OCI-LY1 (cell line): Measurements from ENCODE around the gene L3MBTL4.

Source experiments
- H2AFZ ChIP-seq: fragments of 200-600 bp; sonication (generic), shearing (Covaris generic); 2 replicates; pipeline ENCODE4 v1.6.0; 2014; ENCODE audit warnings: antibody characterized with exemption, mild to moderate bottlenecking, low read length
- H3F3A ChIP-seq: fragments of 200-600 bp; sonication (generic), shearing (Covaris generic); 2 replicates; pipeline ENCODE4 v1.6.0; 2014; ENCODE audit warnings: mild to moderate bottlenecking, antibody characterized with exemption, low read length, moderate library complexity; ENCODE audit not compliant: insufficient read depth
- H3K27ac ChIP-seq: fragments of 200-600 bp; sonication (generic); 2 replicates; pipeline ENCODE4 v1.5.1; 2014; ENCODE audit warnings: low read length, mixed run types, mild to moderate bottlenecking, low read depth; ENCODE audit not compliant: poor library complexity, severe bottlenecking
- H3K27me3 ChIP-seq: fragments of 200-600 bp; sonication (generic); 2 replicates; pipeline ENCODE4 v1.6.0; 2014; ENCODE audit warnings: antibody characterized with exemption, mild to moderate bottlenecking, low read length, moderate library complexity; ENCODE audit not compliant: insufficient read depth
- H3K36me3 ChIP-seq: fragments of 200-600 bp; sonication (generic); 2 replicates; pipeline ENCODE4 v1.6.1; 2014; ENCODE audit warnings: mild to moderate bottlenecking, antibody characterized with exemption, low read length, moderate library complexity, mixed read lengths; ENCODE audit not compliant: insufficient read depth
- H3K4me1 ChIP-seq: fragments of 200-600 bp; sonication (generic); 2 replicates; pipeline ENCODE4 v1.5.1; 2014; ENCODE audit warnings: mild to moderate bottlenecking, low read length, moderate library complexity; ENCODE audit not compliant: insufficient read depth, severe bottlenecking
- H3K4me2 ChIP-seq: fragments of 200-600 bp; sonication (generic), shearing (Covaris generic); 2 replicates; pipeline ENCODE4 v1.6.1; 2014; ENCODE audit warnings: low read length
- H3K4me3 ChIP-seq: fragments of 200-600 bp; sonication (generic); 2 replicates; pipeline ENCODE4 v1.5.1; 2014; ENCODE audit warnings: low read length, low read depth, mild to moderate bottlenecking, mixed read lengths; ENCODE audit not compliant: poor library complexity, severe bottlenecking
- H3K79me2 ChIP-seq: fragments of 200-600 bp; shearing (Covaris generic); 2 replicates; pipeline ENCODE4 v1.6.1; 2016; ENCODE audit warnings: mixed run types, low read length, mixed read lengths; ENCODE audit not compliant: insufficient read depth
- H3K9ac ChIP-seq: fragments of 200-600 bp; sonication (generic), shearing (Covaris generic); 2 replicates; pipeline ENCODE4 v1.6.1; 2014; ENCODE audit warnings: mild to moderate bottlenecking, low read length, mixed read lengths
- H3K9me2 ChIP-seq: fragments of 200-600 bp; sonication (generic), shearing (Covaris generic); 2 replicates; pipeline ENCODE4 v1.6.1; 2014; ENCODE audit warnings: low read depth, mild to moderate bottlenecking, low read length, mixed read lengths
- H3K9me3 ChIP-seq: fragments of 200-600 bp; shearing (Covaris generic); 2 replicates; pipeline ENCODE4 v1.6.1; 2014; ENCODE audit warnings: low read length, mixed read lengths
- H4K20me1 ChIP-seq: fragments of 200-600 bp; sonication (generic), shearing (Covaris generic); 2 replicates; pipeline ENCODE4 v1.6.0; 2016; ENCODE audit warnings: mild to moderate bottlenecking, low read length; ENCODE audit not compliant: insufficient read depth
- CTCF ChIP-seq: fragments of 200-600 bp; sonication (generic), shearing (Covaris generic); IDR thresholded peaks from 2 replicates; pipeline ENCODE4 v1.5.1; 2017; ENCODE audit warnings: mild to moderate bottlenecking, antibody characterized with exemption, low read length, moderate library complexity, mixed read lengths
- EZH2 ChIP-seq: fragments of 200-600 bp; sonication (generic), shearing (Covaris generic); IDR thresholded peaks from 2 replicates; pipeline ENCODE4 v1.8.0; 2017; ENCODE audit warnings: borderline replicate concordance, mixed run types, mild to moderate bottlenecking, antibody characterized with exemption, low read length, moderate library complexity, mixed read lengths

L3MBTL4 gene

GRCh38 chr18:6323319-6323889 is 91.3 kb downstream of the L3MBTL4 start:
- H3K36me3 ChIP-seq: no peaks in the 10 kb centered on the region
- no peak overlapping the region for H2AFZ ChIP-seq
- peaks cover 6% of the 10 kb centered on the region for H3K4me1 ChIP-seq
- H3K27me3 ChIP-seq: no peaks in the 10 kb centered on the region; the same call in 1 of the 2 replicates
- TF ChIP-seq EZH2: no peak
- no peaks in the 10 kb centered on the region for H4K20me1 ChIP-seq
- no peak overlapping the region for H3K9ac ChIP-seq
- H3K4me2 ChIP-seq: no peak overlapping the region
- no peak overlapping the region for H3K27ac ChIP-seq
- H3K9me3 ChIP-seq: no peaks in the 10 kb centered on the region
- H3K9me2 ChIP-seq: no peaks in the 10 kb centered on the region
- no peaks in the 10 kb centered on the region for H3F3A ChIP-seq
- H3K4me3 ChIP-seq: no peak overlapping the region
- no peaks in the 10 kb centered on the region for H3K79me2 ChIP-seq

GRCh38 chr18:6315517-6316331 is 99.0 kb downstream of the L3MBTL4 start:
- no peaks in the 10 kb centered on the region for H3K27me3 ChIP-seq
- H3K79me2 ChIP-seq: no peaks in the 10 kb centered on the region
- H3F3A ChIP-seq: no peaks in the 10 kb centered on the region
- H4K20me1 ChIP-seq: no peaks in the 10 kb centered on the region
- no peak for TF ChIP-seq CTCF
- TF ChIP-seq EZH2: no peak
- H3K4me3 ChIP-seq: no peak overlapping the region
- no peak overlapping the region for H2AFZ ChIP-seq
- no peak overlapping the region for H3K27ac ChIP-seq
- H3K9ac ChIP-seq: no peak overlapping the region
- H3K9me2 ChIP-seq: no peaks in the 10 kb centered on the region
- H3K4me1 ChIP-seq: no peaks in the 10 kb centered on the region
- H3K4me2 ChIP-seq: no peak overlapping the region
- H3K36me3 ChIP-seq: no peaks in the 10 kb centered on the region
- no peaks in the 10 kb centered on the region for H3K9me3 ChIP-seq

GRCh38 chr18:6313415-6313814 is 101.3 kb downstream of the L3MBTL4 start:
- H3F3A ChIP-seq: no peaks in the 10 kb centered on the region
- no peaks in the 10 kb centered on the region for H3K79me2 ChIP-seq
- H3K9me2 ChIP-seq: no peaks in the 10 kb centered on the region
- H3K27me3 ChIP-seq: no peaks in the 10 kb centered on the region
- no peaks in the 10 kb centered on the region for H3K9me3 ChIP-seq
- H2AFZ ChIP-seq: no peak overlapping the region
- H3K9ac ChIP-seq: no peak overlapping the region
- no peak overlapping the region for H3K27ac ChIP-seq
- no peak for TF ChIP-seq CTCF
- TF ChIP-seq EZH2: no peak
- H3K4me2 ChIP-seq: no peak overlapping the region
- no peaks in the 10 kb centered on the region for H4K20me1 ChIP-seq
- H3K36me3 ChIP-seq: no peaks in the 10 kb centered on the region
- H3K4me3 ChIP-seq: no peak overlapping the region
- H3K4me1 ChIP-seq: no peaks in the 10 kb centered on the region
